Measurements from ENCODE around the gene KIF19.

The KIF19 gene

GRCh38 chr17:74342224-74342623, 16.2 kb downstream of the KIF19 start:
- DNase-seq, result no peak

- no peak for DNase-seq
Observed at GRCh38 chr17:74343121-74343520, 17.1 kb downstream of the KIF19 start.

- no peak for DNase-seq
Observed at GRCh38 chr17:74343526-74344284, 17.7 kb downstream of the KIF19 start.

GRCh38 chr17:74344658-74345057, 18.6 kb downstream of the KIF19 start:
- no peak for DNase-seq

GRCh38 chr17:74345433-74346241, 19.6 kb downstream of the KIF19 start:
- DNase-seq, result no peak

GRCh38 chr17:74347646-74348045, 21.6 kb downstream of the KIF19 start:
- no peak for DNase-seq

- DNase-seq, result no peak
Observed at GRCh38 chr17:74349120-74349519, 23.1 kb downstream of the KIF19 start.

- no peak for DNase-seq
Observed at GRCh38 chr17:74350486-74350885, 24.5 kb downstream of the KIF19 start.

GRCh38 chr17:74351552-74352210, 25.7 kb downstream of the KIF19 start:
- no peak for DNase-seq

- DNase-seq, result no peak
Observed at GRCh38 chr17:74353446-74354060, 27.5 kb downstream of the KIF19 start.

GRCh38 chr17:74354123-74354522, 28.1 kb downstream of the KIF19 start:
- DNase-seq, result peak; percentile 45

- DNase-seq, result no peak
Observed at GRCh38 chr17:74354561-74354960, 28.5 kb downstream of the KIF19 start.

GRCh38 chr17:74355065-74355464, 29.0 kb downstream of the KIF19 start:
- DNase-seq, result no peak

GRCh38 chr17:74356646-74357465, 30.8 kb downstream of the KIF19 start:
- DNase-seq, result peak; percentile 21

- no peak for DNase-seq
Observed at GRCh38 chr17:74357466-74357809, 31.4 kb downstream of the KIF19 start.

- DNase-seq, result no peak
Observed at GRCh38 chr17:74358697-74359096, 32.7 kb downstream of the KIF19 start.

GRCh38 chr17:74359916-74360315, 33.9 kb downstream of the KIF19 start:
- no peak for DNase-seq

GRCh38 chr17:74360899-74361229, 34.8 kb downstream of the KIF19 start:
- no peak for DNase-seq

GRCh38 chr17:74361230-74362068, 35.4 kb downstream of the KIF19 start, which contains the start of gene BTBD17:
Gene BTBD17, minus strand, starts transcription at chr17:74361868. Its CDS starts 49 bp downstream, at chr17:74361819.
- peak; percentile 54 for DNase-seq

GRCh38 chr17:74362069-74362405, 36.0 kb downstream of the KIF19 start:
- DNase-seq, result no peak

GRCh38 chr17:74362810-74363498, 36.9 kb downstream of the KIF19 start:
- DNase-seq, result no peak
